Kidney epithelial cell (primary cell): ENCODE results near the gene VENTX. TPM values are rescaled to one million over a fixed set of nuclear protein-coding genes. Genes with fewer than 3 reads are reported as not detected.
"Not testable (repeated sequence)": the region's sequence is repeated elsewhere in the genome, so short reads cannot be mapped to it uniquely, and the experiment has no call there.

Experiments used
- DNase-seq: peaks from one replicate; pipeline ENCODE4 v3.0.0-alpha.2; 2010; ENCODE audit warnings: low read depth
- H3K27me3 ChIP-seq: 2 replicates; pipeline ENCODE4 v1.6.0; 2011; ENCODE audit warnings: low read length; ENCODE audit not compliant: control insufficient read depth, insufficient read depth
- H3K36me3 ChIP-seq: 2 replicates; pipeline ENCODE4 v1.5.1; 2011; ENCODE audit warnings: low read length; ENCODE audit not compliant: control insufficient read depth, insufficient read depth
- H3K4me3 ChIP-seq: 2 replicates; pipeline ENCODE4 v1.5.1; 2011; ENCODE audit warnings: low read depth, mild to moderate bottlenecking, control low read depth, low read length
- total RNA-seq: library from RNA; depleted of rRNA; stranded (reverse); fragments of >200 nt; gene quantifications from 2 replicates; pipeline ENCODE4 v1.2.3, GENCODE V29; 2015
- TF ChIP-seq, protein P1 (sequence below): IDR thresholded peaks from 2 replicates; pipeline ENCODE4 v1.5.1; 2011; ENCODE audit warnings: mild to moderate bottlenecking, moderate library complexity, low read length, control low read depth, inconsistent platforms; ENCODE audit not compliant: insufficient read depth, poor library complexity, severe bottlenecking

VENTX gene
- total RNA-seq, 1 donor from 2014 or later: not detected

DNA sequence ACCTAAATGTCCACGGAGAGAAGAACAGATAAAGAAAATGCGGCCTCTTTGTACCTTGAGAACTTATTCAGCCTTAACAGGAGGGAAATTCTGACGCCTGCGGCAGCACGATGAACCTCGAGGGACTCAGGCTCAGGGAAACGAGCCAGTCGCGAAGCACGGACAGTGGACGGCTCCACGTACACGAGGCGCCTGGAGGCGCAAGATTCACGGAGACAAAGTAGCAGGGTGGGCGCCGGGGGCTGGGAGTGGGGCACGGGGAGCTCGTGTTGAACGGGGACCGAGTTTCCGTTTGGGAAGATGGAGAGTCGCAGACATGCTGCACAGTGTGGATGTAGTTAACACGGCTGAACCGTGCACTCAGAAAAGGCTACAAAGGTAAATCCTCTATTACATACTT, 20.9 kb upstream of the VENTX start:
- no peak for DNase-seq
- H3K4me3 ChIP-seq: no peak overlapping the region
- TF ChIP-seq, protein P1, sequence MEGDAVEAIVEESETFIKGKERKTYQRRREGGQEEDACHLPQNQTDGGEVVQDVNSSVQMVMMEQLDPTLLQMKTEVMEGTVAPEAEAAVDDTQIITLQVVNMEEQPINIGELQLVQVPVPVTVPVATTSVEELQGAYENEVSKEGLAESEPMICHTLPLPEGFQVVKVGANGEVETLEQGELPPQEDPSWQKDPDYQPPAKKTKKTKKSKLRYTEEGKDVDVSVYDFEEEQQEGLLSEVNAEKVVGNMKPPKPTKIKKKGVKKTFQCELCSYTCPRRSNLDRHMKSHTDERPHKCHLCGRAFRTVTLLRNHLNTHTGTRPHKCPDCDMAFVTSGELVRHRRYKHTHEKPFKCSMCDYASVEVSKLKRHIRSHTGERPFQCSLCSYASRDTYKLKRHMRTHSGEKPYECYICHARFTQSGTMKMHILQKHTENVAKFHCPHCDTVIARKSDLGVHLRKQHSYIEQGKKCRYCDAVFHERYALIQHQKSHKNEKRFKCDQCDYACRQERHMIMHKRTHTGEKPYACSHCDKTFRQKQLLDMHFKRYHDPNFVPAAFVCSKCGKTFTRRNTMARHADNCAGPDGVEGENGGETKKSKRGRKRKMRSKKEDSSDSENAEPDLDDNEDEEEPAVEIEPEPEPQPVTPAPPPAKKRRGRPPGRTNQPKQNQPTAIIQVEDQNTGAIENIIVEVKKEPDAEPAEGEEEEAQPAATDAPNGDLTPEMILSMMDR: no peak
- H3K36me3 ChIP-seq: no peaks in the 10 kb centered on the region
- H3K27me3 ChIP-seq: peaks cover 21% of the 10 kb centered on the region

DNA sequence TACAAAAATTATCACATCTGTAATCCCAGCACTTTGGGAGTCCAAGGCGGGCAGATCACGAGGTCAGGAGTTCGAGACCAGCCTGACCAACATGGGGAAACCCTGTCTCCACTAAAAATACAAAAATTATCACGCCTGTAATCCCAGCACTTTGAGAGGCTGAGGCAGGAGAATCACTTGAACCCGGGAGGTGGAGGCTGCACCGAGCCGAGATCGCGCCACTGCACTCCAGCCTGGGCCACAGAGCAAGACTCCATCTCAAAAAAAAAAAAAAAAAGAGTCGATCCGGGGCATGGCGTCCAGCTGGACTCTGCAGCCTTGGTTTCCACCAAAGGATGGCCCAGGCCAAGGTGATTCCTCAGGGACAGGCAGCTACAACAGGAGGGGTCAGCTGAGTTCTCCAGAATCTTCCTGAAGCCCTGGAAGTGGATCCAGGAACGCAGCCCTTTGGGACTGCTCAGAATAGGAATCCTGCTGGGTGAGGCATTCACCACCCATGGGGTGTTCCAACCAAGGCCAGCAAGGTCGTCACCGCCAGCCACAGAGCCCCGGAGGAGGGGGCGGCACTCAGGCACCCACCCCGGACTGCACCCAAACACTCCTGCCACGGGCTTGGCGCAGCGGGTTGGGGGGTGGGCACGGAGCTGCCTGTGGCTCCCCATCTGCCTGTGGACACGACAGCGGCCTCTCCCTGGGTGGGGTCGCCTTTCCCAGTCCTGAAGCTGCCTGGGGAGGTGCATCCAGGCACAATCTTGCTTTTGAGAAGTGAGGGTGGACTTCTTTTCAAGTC, 19.7 kb upstream of the VENTX start:
- TF ChIP-seq, protein P1: no peak
- H3K27me3 ChIP-seq: peaks cover 21% of the 10 kb centered on the region
- no peak overlapping the region for H3K4me3 ChIP-seq
- DNase-seq: no peak
- no peaks in the 10 kb centered on the region for H3K36me3 ChIP-seq

DNA sequence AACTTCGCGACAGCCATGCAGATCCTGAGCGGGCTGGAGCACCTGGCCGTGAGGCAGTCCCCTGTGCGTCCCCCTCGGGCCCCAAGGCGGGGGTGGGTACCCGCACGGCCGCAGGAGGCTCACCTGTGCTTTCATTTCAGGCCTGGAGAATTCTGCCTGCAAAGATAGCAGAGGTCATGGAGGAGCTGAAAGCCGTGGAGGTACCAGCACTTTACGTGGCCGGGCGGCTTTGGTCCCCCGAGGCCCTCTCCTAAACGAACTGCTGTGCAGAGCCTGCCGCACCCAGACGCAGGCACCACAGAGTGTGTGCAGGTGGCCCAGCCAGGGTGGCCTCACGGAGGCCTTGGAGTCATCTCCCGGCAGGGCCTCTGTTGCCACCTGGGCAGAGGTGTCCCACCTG, 18.8 kb upstream of the VENTX start:
- H3K27me3 ChIP-seq: peaks cover 28% of the 10 kb centered on the region
- no peak for DNase-seq
- H3K36me3 ChIP-seq: no peaks in the 10 kb centered on the region
- no peak overlapping the region for H3K4me3 ChIP-seq
- TF ChIP-seq, protein P1: no peak

DNA sequence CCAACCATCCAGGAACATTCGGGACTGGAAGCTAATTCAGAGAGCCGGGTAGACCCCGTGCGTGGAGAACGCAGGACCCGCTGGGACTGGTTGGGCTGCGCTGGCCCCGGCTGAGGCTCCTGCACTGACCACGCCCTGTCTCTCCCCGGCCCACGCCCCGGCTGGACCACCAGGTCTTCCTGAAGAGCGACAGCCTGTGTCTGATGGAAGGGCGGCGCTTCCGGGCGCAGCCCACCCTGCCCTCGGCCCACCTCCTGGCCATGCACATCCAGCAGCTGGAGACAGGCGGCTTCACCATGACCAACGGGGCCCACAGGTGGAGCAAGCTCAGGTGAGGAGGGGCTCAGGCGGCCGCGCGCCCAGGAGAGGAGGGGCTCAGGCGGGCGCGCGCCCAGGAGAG, 17.9 kb upstream of the VENTX start:
- peaks cover 37% of the 10 kb centered on the region for H3K27me3 ChIP-seq
- TF ChIP-seq, protein P1: no peak
- H3K36me3 ChIP-seq: no peaks in the 10 kb centered on the region
- no peak for DNase-seq
- no peak overlapping the region for H3K4me3 ChIP-seq

DNA sequence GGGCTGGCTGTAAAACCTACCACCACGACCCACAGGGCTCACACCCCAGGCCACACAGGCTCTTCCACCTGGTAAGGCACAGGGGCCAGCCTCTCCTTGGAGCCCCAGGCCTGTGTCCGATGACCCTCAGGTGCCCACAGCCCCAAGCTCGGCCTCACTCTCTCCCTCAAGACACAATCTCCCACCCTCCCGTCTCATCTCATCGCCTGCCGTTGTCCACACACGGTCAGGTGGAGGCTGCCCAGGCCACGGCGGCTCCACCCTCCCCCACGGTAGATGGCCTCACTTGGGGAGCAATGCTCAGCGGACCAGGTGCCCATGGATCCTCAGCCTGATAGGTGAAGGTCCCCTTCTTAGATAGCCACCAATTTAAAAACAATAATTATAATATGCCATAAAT, 16.3 kb upstream of the VENTX start:
- H3K36me3 ChIP-seq: no peaks in the 10 kb centered on the region
- TF ChIP-seq, protein P1: no peak
- no peak for DNase-seq
- H3K4me3 ChIP-seq: no peak overlapping the region
- peaks cover 51% of the 10 kb centered on the region for H3K27me3 ChIP-seq

DNA sequence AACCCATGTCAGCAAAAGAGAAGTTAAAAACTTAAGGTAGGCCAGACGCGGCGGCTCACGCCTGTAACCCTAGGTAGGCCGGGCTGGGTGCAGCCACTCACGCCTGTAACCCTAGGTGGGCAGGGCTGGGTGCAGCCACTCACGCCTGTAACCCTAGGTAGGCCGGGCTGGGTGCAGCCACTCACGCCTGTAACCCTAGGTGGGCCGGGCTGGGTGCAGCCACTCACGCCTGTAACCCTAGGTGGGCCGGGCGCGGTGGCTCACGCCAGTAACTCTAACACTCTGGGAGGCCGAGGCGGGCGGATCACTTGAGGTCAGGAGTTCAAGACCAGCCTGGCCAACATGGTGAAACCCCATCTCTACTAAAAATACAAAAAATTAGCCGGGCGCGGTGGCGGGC, 15.9 kb upstream of the VENTX start:
- DNase-seq, H3K4me3 ChIP-seq, H3K36me3 ChIP-seq: not testable (repeated sequence)
- peaks cover 55% of the 10 kb centered on the region for H3K27me3 ChIP-seq
